Endothelial cell of umbilical vein (primary cell): ENCODE results near the gene COMMD10. TPM values are rescaled to one million over a fixed set of nuclear protein-coding genes. Genes with fewer than 3 reads are reported as not detected.

ENCODE experiments used
- BruUV-seq: library from RNA; stranded (reverse); fragments of 400-500 nt; replicated peaks from 2 replicates; lab custom pipeline; 2021; lab: Mats Ljungman, UMichigan
- CTCF ChIA-PET: fragments of 300-600, 350-600 bp; sonication (Branson Sonifier 250); formaldehyde crosslinking; loops from one replicate; lab custom pipeline; 2021; ENCODE audit warnings: antibody characterized with exemption, inconsistent platforms; lab: Charles Lee
- POLR2A ChIA-PET: fragments of 300-600, 350-600 bp; sonication (Branson Sonifier 250); formaldehyde crosslinking; loops from one replicate; lab custom pipeline; 2021; ENCODE audit warnings: antibody characterized with exemption, inconsistent platforms; lab: Charles Lee
- DNase-seq: peaks from one replicate; pipeline ENCODE4 v3.0.0-alpha.2; 2011; ENCODE audit warnings: low read depth, low spot score
- FAIRE-seq: peaks from 2 replicates; lab custom pipeline; 2011; peaks lifted over from hg19 to GRCh38; lab: Jason Lieb, UNC
- H2AFZ ChIP-seq: 2 replicates; pipeline ENCODE4 v1.6.0; 2012; ENCODE audit warnings: low read depth, low read length, control low read depth, inconsistent platforms
- H3K27ac ChIP-seq: 2 replicates; pipeline ENCODE4 v1.5.1; 2011; ENCODE audit warnings: low read depth, mild to moderate bottlenecking, control low read depth, low read length, moderate library complexity; ENCODE audit not compliant: insufficient read depth
- H3K27me3 ChIP-seq, 2 experiments: 2 replicates each; pipeline versions ENCODE4 v1.6.0 to v1.6.1; 2011; ENCODE audit warnings: low read length in 2 of 2, mixed read lengths in 1 of 2; ENCODE audit not compliant: control insufficient read depth in 2 of 2, insufficient read depth in 2 of 2
- H3K36me3 ChIP-seq, 2 experiments: 2 replicates in 1 of 2; 3 replicates in 1 of 2; pipeline ENCODE4 v1.5.1; 2011; ENCODE audit warnings: low read length in 2 of 2, mild to moderate bottlenecking in 1 of 2, moderate library complexity in 1 of 2; ENCODE audit not compliant: control insufficient read depth in 2 of 2, insufficient read depth in 2 of 2; ENCODE audit errors: extremely low read depth in 1 of 2
- H3K4me1 ChIP-seq: 3 replicates; pipeline ENCODE4 v1.5.1; 2011; ENCODE audit warnings: mild to moderate bottlenecking, low read length; ENCODE audit not compliant: control insufficient read depth, insufficient read depth; ENCODE audit errors: extremely low read depth
- H3K4me2 ChIP-seq: 2 replicates; pipeline ENCODE4 v1.6.1; 2011; ENCODE audit warnings: low read length, control low read depth, mixed read lengths; ENCODE audit not compliant: insufficient read depth
- H3K4me3 ChIP-seq, 3 experiments: fragments of 200-600 bp in 1 of 3; sonication (generic), shearing (Covaris generic) in 1 of 3; replicated peaks in 1 of 3; 2 replicates each; pipeline ENCODE4 v1.5.1; 2011 to 2016; ENCODE audit warnings: control low read depth in 3 of 3, low read length in 3 of 3, mild to moderate bottlenecking in 2 of 3, inconsistent platforms in 1 of 3, low read depth in 1 of 3, moderate library complexity in 1 of 3; ENCODE audit not compliant: insufficient read depth in 1 of 3
- H3K79me2 ChIP-seq: 2 replicates; pipeline ENCODE4 v1.6.0; 2012; ENCODE audit warnings: low read length, inconsistent platforms; ENCODE audit not compliant: control insufficient read depth, insufficient read depth
- H3K9ac ChIP-seq: replicated peaks from 2 replicates; pipeline ENCODE3; 2011; ENCODE audit warnings: low read length, control low read depth; ENCODE audit not compliant: insufficient read depth; ENCODE audit errors: extremely low read depth
- H3K9me1 ChIP-seq: replicated peaks from 3 replicates; pipeline ENCODE4 v1.6.0; 2011; ENCODE audit warnings: mild to moderate bottlenecking, low read length; ENCODE audit not compliant: control insufficient read depth, insufficient read depth; ENCODE audit errors: extremely low read depth
- H3K9me3 ChIP-seq: replicated peaks from 2 replicates; pipeline ENCODE4 v1.5.1; 2012; ENCODE audit warnings: low read length, inconsistent platforms; ENCODE audit not compliant: control insufficient read depth, insufficient read depth
- H4K20me1 ChIP-seq: replicated peaks from 2 replicates; pipeline ENCODE3; 2011; ENCODE audit warnings: mild to moderate bottlenecking, low read length; ENCODE audit not compliant: control insufficient read depth, insufficient read depth; ENCODE audit errors: extremely low read depth
- EZH2 ChIP-seq: IDR thresholded peaks from 2 replicates; pipeline ENCODE4 v1.6.1; 2012; ENCODE audit warnings: borderline replicate concordance, low read depth, mild to moderate bottlenecking, moderate library complexity, low read length, inconsistent platforms; ENCODE audit not compliant: severe bottlenecking
- FOS ChIP-seq: IDR thresholded peaks from 2 replicates; pipeline ENCODE4 v1.6.1; 2011; ENCODE audit warnings: mild to moderate bottlenecking, low read length, moderate library complexity, borderline replicate concordance; ENCODE audit not compliant: insufficient read depth
- GATA2 ChIP-seq: IDR thresholded peaks from 2 replicates; pipeline ENCODE4 v1.7.0; 2011; ENCODE audit warnings: low read depth, mild to moderate bottlenecking, moderate library complexity, mixed read lengths, low read length; ENCODE audit not compliant: insufficient read length, insufficient read depth
- JUN ChIP-seq: IDR thresholded peaks from 2 replicates; pipeline ENCODE4 v1.6.1; 2011; ENCODE audit warnings: borderline replicate concordance, low read depth; ENCODE audit not compliant: insufficient read length, insufficient read depth
- MYC ChIP-seq: IDR thresholded peaks from one replicate; pipeline ENCODE4 v1.6.1; 2011; ENCODE audit warnings: mild to moderate bottlenecking, low read depth, low read length
- POLR2A ChIP-seq: IDR thresholded peaks from 2 replicates; pipeline ENCODE4 v1.6.1; 2012; ENCODE audit warnings: low read depth, mild to moderate bottlenecking, control low read depth, low read length
- POLR2AphosphoS5 ChIP-seq: IDR thresholded peaks from 2 replicates; pipeline ENCODE4 v1.6.1; 2012; ENCODE audit warnings: low read depth, mild to moderate bottlenecking, control low read depth, low read length, moderate library complexity; ENCODE audit not compliant: insufficient read depth
- dilution Hi-C: fragments of 300-500 bp; cut with MboI; formaldehyde crosslinking; loops from one replicate; pipeline ENCODE4 v1.15.0; 2019; ENCODE audit warnings: low sequenced_read_pairs; ENCODE audit not compliant: extremely low pct_ligation_motif_present
- intact Hi-C: fragments of 100-400 bp; cut with micrococcal nuclease; formaldehyde crosslinking; loops from one replicate; pipeline ENCODE4 v1.10.0; 2022
- polyA plus RNA-seq, 4 experiments: library from polyadenylated mRNA; depleted of rRNA in 3 of 4; stranded (reverse) in 3 of 4; unstranded in 1 of 4; fragments of >200 nt; gene quantifications; 2 replicates each; pipeline versions ENCODE4 v1.2.1 to v1.2.3, GENCODE V29; 2011 to 2012; ENCODE audit warnings: missing spikeins in 1 of 4
- total RNA-seq: library from RNA; stranded (reverse); gene quantifications from 2 replicates; pipeline ENCODE4 v1.2.3, GENCODE V29; 2021
- TF ChIP-seq, protein P1 (sequence below), 2 donors: IDR thresholded peaks; 1 replicate in 1 of 2; 2 replicates in 1 of 2; pipeline ENCODE4 v1.5.1; 2011; ENCODE audit warnings: low read length in 2 of 2, mild to moderate bottlenecking in 2 of 2, moderate library complexity in 2 of 2, control low read depth in 1 of 2, inconsistent platforms in 1 of 2, low read depth in 1 of 2; ENCODE audit not compliant: insufficient read depth in 1 of 2; ENCODE audit errors: extremely low read depth in 1 of 2
- TF ChIP-seq, protein P2 (sequence below): IDR thresholded peaks from 2 replicates; pipeline ENCODE4 v1.6.1; 2011; ENCODE audit not compliant: insufficient read depth, insufficient read length

COMMD10 gene
- total and polyA plus RNA-seq, 2 donors (not counting 3 experiments of a cell fraction or from before 2014, with no cell fraction given), result 12.5 to 27.0 TPM

DNA sequence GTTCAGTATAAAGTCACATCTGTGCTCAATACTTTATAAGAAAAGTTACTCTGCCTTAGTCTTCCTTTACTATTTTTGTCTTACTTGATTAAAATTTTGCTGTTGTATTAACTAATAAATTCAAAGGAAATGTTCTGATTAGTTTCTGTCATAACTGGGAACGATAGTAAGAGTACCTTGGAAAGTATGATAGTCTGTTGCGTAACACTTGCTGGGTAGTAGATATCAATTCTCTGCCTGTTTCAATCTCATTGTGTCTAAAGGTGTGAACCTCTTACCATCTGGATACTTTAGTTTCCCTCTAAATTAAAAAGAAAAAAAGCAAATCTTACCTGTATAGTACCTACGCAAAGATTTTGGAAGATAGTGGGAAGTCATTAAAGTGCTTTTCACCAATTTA, 48.5 kb downstream of the COMMD10 start:
- Histone ChIP-seq H3K79me2 (no peaks in the 10 kb centered on the region), H3K9ac (no peak overlapping the region), H3K27ac (no peak overlapping the region), H3K36me3 (no peaks in the 10 kb centered on the region), H3K27me3 (no peaks in the 10 kb centered on the region), H2AFZ (no peak overlapping the region), H3K9me1 (no peaks in the 10 kb centered on the region), H3K4me3 (no peak overlapping the region), H3K4me2 (no peak overlapping the region), H3K9me3 (no peaks in the 10 kb centered on the region), H4K20me1 (no peaks in the 10 kb centered on the region), H3K4me1 (peaks cover 2% of the 10 kb centered on the region)
- intact Hi-C loops, result no loop called here
- ChIA-PET CTCF (no interaction called here), POLR2A (no interaction called here)
- FAIRE-seq (no peak), DNase-seq (no peak)
- BruUV-seq, result no TSS peak
- TF ChIP-seq EZH2 (no peak), MYC (no peak), FOS (no peak), GATA2 (no peak), POLR2A (no peak), JUN (no peak), POLR2AphosphoS5 (no peak)
- TF ChIP-seq, protein P1, sequence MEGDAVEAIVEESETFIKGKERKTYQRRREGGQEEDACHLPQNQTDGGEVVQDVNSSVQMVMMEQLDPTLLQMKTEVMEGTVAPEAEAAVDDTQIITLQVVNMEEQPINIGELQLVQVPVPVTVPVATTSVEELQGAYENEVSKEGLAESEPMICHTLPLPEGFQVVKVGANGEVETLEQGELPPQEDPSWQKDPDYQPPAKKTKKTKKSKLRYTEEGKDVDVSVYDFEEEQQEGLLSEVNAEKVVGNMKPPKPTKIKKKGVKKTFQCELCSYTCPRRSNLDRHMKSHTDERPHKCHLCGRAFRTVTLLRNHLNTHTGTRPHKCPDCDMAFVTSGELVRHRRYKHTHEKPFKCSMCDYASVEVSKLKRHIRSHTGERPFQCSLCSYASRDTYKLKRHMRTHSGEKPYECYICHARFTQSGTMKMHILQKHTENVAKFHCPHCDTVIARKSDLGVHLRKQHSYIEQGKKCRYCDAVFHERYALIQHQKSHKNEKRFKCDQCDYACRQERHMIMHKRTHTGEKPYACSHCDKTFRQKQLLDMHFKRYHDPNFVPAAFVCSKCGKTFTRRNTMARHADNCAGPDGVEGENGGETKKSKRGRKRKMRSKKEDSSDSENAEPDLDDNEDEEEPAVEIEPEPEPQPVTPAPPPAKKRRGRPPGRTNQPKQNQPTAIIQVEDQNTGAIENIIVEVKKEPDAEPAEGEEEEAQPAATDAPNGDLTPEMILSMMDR (IDR thresholded peaks at IDR 0.05; ENCODE audit: extremely low read depth in 1 of 2, insufficient read depth in 1 of 2, low read depth in 1 of 2, low read length in 2 of 2), result no peak
- TF ChIP-seq, protein P2, sequence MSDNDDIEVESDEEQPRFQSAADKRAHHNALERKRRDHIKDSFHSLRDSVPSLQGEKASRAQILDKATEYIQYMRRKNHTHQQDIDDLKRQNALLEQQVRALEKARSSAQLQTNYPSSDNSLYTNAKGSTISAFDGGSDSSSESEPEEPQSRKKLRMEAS, result no peak
- dilution Hi-C loops, result no loop called here
